ENCODE data around the gene GALNT10. TPM values are rescaled to one million over a fixed set of nuclear protein-coding genes. Genes with fewer than 3 reads are reported as not detected.

The GALNT10 gene
- total RNA-seq, 4 donors from 2014 or later: 5.6 to 22.9 (median 14.4) TPM

DNA sequence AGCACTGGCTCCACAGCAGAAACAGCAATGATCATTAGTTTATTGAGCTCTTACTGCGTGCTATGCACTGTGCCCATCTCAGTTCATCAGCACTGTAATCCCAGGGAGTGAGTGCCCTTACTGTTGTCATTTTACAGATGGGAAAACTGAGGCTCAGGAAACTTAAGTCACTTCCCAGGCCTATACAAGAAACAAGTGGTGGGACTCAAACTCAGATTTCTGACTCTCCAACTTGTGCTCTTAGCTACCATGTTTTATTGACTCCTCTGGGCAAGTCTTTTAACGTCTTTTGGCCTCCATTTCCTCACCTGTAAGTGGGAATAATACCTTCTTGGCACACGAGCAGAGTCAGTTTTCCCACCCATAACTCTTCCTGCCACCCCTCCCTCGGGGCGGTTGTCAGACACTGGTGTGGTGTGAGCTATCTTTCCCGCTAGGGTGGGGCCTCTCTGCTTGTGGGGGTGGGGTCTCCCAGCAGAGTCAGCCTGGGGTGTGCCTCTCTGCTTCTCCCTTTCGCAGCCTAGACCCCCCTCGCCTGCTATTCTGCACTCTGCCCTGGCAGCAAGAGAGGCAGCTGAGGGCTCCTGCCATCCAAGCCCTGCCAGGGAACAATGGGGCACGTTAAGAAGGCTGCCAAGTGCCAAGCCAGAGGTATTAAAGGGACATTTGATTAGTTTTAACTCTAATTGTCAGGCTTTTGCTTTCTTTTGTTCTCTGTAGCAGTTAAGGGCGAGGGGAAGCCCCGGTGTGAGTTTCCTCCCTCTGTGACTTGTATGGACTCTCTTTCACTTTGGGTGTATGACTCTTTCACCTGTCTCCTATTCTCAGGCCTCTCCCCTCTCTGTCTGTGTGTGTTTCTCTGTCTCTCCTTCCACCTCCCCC is 12.1 kb downstream of the GALNT10 start:
- Histone ChIP-seq H3K4me3 (no peak overlapping the region), H3K36me3 (no peaks in the 10 kb centered on the region), H3K27me3 (no peaks in the 10 kb centered on the region), H3K4me1 (no peaks in the 10 kb centered on the region), H3K27ac (no peak overlapping the region), H3K9me3 (no peaks in the 10 kb centered on the region)
- no peak for DNase-seq
- TF ChIP-seq POLR2A (IDR thresholded peaks at IDR 0.05): no peak
- TF ChIP-seq, protein P1, sequence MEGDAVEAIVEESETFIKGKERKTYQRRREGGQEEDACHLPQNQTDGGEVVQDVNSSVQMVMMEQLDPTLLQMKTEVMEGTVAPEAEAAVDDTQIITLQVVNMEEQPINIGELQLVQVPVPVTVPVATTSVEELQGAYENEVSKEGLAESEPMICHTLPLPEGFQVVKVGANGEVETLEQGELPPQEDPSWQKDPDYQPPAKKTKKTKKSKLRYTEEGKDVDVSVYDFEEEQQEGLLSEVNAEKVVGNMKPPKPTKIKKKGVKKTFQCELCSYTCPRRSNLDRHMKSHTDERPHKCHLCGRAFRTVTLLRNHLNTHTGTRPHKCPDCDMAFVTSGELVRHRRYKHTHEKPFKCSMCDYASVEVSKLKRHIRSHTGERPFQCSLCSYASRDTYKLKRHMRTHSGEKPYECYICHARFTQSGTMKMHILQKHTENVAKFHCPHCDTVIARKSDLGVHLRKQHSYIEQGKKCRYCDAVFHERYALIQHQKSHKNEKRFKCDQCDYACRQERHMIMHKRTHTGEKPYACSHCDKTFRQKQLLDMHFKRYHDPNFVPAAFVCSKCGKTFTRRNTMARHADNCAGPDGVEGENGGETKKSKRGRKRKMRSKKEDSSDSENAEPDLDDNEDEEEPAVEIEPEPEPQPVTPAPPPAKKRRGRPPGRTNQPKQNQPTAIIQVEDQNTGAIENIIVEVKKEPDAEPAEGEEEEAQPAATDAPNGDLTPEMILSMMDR (IDR thresholded peaks at IDR 0.05): no peak
- intact Hi-C loops (cut with DNase I; ENCODE audit: low total_unique reads): no loop called here

DNA sequence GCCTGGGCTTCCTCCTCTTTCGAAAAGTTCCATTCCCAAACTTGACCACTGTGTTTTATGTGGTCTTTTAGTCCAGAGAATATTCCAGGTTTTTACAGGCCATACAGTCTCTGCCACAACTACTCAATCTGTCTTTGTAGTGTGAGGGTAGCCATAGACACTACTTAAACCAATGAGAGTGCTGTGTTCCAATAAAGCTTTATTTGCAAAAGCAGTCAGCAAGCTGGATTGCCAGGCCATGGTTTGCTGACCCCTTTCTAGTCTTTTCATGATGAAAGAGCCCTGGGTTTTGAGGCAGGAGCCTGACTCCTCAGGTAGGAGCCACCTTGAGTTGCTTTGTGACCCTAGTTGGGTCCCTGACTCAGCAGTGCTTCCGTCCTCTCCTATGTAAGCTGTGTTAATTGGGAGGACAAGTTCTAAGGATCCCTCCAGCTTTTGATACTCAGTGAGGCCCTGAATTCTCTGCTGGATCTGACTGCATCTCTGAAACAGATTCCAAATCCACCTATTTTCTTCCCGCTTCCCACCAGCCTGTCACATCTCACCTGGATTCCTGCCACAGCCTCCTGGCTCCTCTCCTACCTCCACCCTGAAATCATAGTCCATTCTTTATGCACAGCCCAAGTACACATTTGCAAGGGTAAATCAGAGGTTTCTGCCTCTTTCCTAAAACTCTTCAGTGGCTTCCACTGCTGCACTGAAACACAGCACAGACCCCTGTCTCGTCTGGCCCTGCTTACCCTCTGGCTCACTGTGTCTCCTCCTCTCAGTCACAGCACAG is 13.5 kb downstream of the GALNT10 start:
- TF ChIP-seq, protein P1 (IDR thresholded peaks at IDR 0.05): no peak
- TF ChIP-seq POLR2A (IDR thresholded peaks at IDR 0.05): no peak
- no peak overlapping the region for H3K27ac ChIP-seq
- no peaks in the 10 kb centered on the region for H3K4me1 ChIP-seq
- intact Hi-C loops (cut with DNase I; ENCODE audit: low total_unique reads): no loop called here
- no peaks in the 10 kb centered on the region for H3K27me3 ChIP-seq
- DNase-seq: no peak
- H3K9me3 ChIP-seq: no peaks in the 10 kb centered on the region
- H3K4me3 ChIP-seq: no peak overlapping the region
- H3K36me3 ChIP-seq: no peaks in the 10 kb centered on the region

DNA sequence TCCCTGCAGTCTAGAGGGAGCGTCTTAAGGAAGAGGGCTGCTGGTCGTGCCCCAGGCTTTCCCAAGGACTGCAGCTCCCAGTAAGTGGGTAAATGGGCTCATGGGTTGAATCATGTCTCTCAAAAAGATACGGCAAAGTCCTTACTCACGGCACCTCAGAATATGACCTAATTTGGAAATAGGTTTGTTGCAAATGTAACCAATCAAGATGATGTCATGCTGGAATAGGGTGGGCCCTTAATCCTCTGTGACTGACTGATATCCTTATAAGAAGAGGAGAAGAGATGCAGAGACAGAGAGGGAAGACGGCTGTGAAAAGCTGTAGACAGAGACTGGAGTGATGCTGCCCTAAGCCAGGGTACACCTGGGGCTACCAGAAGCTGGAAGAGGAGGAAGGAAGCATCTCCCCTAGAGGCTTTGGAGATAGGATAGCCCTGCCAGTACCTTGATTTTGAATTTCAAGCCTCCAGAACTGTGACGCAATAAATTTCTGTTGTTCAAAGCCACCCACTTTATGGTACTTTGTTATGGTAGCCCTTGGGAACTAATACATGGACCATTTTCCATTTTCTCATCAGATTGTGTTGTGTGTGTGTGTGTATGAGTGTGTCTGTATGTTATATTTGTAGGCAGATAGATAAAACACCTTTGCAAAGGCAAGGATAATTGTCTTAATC is 15.0 kb downstream of the GALNT10 start:
- TF ChIP-seq POLR2A (IDR thresholded peaks at IDR 0.05): no peak
- TF ChIP-seq, protein P1 (IDR thresholded peaks at IDR 0.05): no peak
- no peak overlapping the region for H3K27ac ChIP-seq
- no peaks in the 10 kb centered on the region for H3K9me3 ChIP-seq
- H3K4me3 ChIP-seq: no peak overlapping the region
- intact Hi-C loops (cut with DNase I; ENCODE audit: low total_unique reads): no loop called here
- H3K36me3 ChIP-seq: no peaks in the 10 kb centered on the region
- DNase-seq: no peak
- no peaks in the 10 kb centered on the region for H3K27me3 ChIP-seq
- no peaks in the 10 kb centered on the region for H3K4me1 ChIP-seq

DNA sequence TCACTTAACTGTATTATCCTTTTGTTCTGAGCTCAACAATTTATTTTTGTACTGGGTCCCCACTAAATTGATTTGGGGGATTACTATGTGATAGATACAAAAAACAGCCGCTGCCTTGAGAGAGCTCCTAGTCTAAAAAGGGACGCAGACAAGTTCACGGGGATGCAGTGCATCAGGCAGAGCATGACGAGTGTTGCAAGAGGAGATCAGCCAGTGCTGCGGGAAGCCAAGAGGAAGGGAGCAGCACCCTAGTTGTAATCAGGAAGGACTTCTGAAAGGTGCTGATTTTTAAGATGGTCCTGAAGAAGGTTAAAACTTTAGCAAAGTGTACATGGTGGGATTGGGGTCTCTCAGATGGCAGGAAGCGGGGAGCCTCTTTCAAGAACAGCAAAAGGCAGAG is 15.8 kb downstream of the GALNT10 start:
- intact Hi-C loops (cut with DNase I; ENCODE audit: low total_unique reads): no loop called here
- no peaks in the 10 kb centered on the region for H3K27me3 ChIP-seq

More for the DNA sequence above, 15.8 kb downstream of the GALNT10 start:
- DNase-seq: no peak
- H3K4me1 ChIP-seq: no peaks in the 10 kb centered on the region
- no peak overlapping the region for H3K4me3 ChIP-seq
- no peak overlapping the region for H3K27ac ChIP-seq
- TF ChIP-seq, protein P1 (IDR thresholded peaks at IDR 0.05): no peak
- TF ChIP-seq POLR2A (IDR thresholded peaks at IDR 0.05): no peak
- H3K9me3 ChIP-seq: no peaks in the 10 kb centered on the region
- no peaks in the 10 kb centered on the region for H3K36me3 ChIP-seq

Data from uterus (tissue), 4 donors.